Activated CD4-positive, alpha-beta T cell treated with anti-CD3 and anti-CD28 coated beads for 48 hours (primary cell): ENCODE data around the gene RASL10B.
"Not testable (repeated sequence)": the region's sequence is repeated elsewhere in the genome, so short reads cannot be mapped to it uniquely, and the experiment has no call there.

Source experiments
- DNase-seq: peaks from one replicate; pipeline ENCODE4 v3.0.0-alpha.2; 2020

RASL10B gene, protein sequence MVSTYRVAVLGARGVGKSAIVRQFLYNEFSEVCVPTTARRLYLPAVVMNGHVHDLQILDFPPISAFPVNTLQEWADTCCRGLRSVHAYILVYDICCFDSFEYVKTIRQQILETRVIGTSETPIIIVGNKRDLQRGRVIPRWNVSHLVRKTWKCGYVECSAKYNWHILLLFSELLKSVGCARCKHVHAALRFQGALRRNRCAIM

DNA sequence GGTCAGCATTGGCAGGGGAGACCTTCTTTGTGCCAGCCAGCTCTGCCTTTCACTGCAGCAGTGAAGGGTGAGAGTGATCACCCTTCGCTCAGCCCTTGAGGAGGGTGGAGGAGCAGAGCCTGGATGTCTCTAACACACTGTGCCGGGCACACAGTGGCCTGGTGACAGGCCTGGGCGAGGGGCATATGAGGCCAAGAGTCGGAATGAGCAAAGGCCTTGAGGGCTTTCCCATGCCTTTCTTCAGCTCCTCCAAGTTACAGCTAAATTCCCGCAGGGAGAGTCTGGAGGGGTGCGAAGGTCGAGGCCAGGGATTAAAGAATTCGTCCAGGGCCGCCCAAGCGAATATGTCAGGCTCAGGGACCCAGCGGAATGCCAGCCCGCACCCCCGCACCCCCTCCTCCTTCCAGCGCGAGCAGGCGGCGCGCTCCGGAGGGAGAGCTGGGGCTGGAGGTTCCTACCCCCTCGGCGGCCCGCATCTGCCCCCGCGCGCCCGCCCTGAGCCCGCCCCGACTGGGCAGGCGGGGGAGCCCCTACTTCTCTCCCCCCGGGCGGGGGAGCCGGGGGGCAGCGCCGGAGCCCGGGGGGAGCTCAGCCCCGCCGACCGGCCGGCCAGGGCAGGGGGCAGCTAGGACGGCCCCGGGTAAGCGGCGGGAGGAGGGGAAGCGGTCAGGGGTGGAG is at the start of gene RASL10B:
TSS of gene RASL10B (plus strand) at position 401 of the 678 bp plus-strand sequence. CDS start 3,546 bp downstream, outside the sequence.
- peak; percentile 75 for DNase-seq

DNA sequence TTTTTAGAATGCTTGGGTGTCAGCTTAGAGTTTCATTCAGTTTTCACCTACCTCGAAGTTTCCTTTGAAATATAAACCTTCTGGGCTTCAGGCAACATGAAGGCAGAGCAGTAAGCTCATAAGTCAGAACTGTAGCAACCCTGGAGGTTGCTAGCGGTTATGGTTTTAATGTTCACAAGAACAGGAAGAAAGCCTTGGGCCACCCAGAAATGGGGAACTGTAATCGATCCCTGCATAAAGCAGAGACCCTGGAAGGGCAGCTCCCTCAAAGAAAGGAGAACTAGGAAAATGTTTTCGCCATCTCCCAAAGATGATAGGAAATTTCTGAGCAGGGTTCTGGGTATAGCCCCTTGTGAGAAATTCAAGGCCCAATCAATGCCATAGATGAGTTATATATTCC is 47.8 kb upstream of the RASL10B start:
- DNase-seq = no peak

DNA sequence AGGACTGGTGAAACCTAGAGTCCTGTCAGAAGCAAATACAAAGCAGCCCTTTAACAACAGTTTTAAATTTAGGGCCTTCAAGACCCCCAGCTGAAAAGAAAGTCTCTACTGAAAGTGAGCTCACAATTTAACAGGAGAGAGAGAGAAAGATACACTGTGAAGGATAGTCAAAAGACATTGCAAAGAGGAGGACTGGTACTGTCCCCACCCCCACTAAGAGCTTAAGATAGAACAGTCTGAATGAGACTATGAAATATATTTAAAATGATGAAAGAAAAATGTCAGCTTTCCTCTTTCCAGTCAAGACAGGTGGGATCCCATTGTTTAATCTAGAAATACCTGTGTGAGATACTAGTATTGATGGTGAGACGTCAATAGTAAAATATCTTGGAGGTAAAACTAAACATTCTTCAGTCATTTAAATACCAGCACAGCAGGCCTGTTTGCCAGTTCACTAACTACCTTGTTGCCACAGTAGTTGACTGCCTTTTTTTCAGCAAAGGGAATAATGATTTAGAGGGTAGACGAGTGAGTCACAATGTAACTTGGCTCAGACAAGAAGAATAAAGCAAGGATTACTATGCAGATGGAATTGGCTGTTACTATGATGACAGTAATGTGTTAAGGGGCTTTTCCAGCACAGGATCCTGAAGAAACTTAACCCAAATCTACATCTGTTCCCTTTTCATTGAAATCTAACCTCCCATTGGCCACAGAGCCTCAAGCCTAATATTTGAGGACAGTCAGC is 47.2 kb upstream of the RASL10B start:
- DNase-seq = no peak

DNA sequence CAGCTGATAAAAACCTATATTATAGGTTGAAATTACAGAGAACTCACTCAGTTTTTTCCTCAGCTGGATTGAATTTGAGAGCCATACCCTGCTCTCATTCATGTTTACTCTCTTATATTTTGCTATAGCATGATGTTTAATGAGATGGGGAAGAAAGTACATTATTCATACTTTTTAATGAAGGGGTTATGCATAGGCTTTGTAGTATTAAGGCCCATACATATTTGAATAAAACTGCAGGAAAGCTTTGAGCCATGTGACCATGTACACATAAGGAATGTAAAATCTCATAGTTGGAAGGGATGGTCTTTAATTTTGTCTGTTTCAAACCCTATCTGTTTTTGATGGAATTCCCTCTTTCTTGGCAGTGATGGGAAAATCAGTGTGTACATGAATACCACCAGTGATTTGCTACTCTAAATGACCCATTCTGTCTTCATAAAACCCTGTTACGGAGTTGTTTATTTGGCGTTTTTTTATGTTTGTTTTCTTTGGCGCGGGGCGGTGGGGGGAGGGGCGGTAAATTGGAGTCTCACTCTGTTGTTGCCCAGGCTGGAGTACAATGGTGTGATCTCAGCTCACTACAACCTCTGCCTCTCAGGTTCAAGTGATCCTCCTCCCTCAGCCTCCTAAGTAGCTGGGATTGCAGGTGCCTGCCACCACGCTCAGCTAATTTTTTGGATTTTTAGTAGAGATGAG is 38.8 kb upstream of the RASL10B start:
- DNase-seq = no peak

DNA sequence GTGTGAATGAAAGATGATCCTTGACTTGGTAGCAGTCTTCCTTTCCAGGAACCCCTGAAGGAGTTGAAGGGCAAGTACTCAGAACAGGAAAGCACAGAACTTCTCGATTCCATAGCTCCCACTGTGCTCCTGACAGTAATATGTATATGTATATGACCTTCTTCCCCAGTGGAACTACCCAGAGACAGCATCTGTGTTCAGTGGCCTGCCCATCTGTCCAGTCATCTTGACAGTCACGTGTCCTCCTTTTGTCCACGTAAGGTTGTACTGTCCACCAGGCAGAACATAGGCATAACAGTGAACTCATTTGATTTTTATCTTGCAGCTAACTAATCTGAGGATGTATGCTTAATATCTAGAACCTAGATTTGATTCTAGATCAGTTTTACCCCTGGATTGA is 37.8 kb upstream of the RASL10B start:
- DNase-seq = no peak

DNA sequence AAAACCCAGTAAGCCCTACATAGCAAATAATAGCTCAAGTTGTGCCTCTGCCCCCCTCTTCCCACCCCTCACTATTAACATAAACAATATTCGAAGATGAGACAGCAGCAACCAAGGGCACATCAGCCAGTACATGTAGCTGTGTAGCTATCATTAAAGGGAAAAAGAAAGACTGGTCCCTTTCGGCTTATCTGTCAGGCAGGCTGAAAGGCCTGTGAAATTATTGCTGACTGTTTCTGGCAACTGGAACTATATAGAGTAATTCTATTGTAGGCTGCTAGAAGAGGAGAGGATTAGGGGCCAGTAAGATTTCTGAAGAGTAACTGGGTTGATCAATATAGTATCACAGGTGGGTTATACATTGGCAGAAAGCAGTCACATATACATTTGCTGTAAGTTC is 36.5 kb upstream of the RASL10B start:
- DNase-seq = no peak

DNA sequence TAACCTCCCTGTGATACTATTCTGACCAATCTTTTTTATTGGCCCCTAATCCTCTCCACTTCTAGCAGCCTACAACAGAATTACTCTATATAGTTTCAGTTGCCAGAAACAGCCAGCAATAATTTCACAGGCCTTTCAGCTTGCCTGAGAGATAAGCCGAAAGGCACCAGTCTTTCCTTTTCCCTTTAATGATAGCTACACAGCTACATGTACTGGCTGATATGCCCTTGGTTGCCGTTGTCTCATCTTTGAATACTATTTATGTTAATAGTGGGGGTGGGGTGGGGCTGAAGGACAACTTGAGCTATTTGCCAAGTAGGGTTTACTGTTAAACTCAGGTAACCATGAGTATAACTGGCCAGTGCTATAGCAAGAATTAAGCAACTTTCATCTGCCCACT is 35.8 kb upstream of the RASL10B start:
- no peak for DNase-seq

DNA sequence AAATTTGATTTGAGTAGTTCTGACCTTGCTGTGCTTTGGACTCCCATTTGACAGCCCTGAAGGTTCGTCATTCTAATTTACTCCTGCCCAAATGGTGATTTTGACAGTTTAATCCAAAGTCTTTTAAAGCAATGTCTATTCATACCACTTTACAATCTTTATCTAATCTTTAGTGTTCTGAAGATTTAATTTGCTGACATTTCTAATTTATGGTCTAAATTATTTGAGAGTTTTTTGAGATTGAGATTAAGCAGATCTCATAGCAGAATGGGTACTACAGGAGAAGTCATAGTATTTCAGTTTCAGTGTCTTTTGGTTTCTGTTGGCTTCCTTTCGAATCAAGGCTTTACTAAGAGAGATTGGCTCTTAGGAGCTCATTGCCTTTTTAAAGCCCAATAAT is 32.6 kb upstream of the RASL10B start:
- DNase-seq = no peak

DNA sequence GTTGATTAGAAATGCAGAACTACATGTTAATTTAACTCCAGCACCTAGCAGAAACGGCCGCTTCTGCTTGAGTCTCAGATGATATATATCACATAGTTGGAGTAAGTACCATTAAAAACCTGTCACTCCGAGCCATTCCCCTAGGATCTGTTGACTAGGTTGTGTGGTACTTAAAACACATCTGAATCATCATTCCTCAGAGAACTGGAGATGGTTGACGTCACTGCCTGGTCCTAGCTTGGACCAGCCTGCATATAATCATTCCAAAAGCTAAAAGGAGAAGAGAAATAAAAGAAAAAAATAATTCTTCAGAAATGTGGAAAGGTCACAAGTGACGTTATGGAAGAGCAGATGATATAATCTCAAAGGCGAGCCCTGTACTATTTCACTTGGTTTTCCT is 31.3 kb upstream of the RASL10B start:
- DNase-seq = no peak

DNA sequence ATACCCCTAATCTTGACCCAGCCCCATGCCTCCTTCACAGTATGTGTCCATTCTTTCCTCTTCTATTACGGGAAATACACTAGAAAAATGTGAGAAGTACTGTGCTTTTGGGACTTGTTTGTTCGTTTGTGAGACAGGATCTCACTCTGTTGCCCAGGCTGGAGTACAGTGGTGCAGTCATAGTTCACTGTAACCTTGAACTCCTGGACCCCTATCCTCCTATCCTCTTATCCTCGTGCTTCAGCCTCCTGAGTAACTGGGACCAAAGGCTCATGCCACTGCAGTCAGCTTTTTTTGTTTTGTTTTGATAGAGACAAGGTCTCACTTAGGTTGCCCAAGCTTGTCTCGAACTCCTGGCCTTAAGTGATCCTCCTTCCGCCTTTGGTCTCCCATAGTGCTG is 29.9 kb upstream of the RASL10B start:
- no peak for DNase-seq

DNA sequence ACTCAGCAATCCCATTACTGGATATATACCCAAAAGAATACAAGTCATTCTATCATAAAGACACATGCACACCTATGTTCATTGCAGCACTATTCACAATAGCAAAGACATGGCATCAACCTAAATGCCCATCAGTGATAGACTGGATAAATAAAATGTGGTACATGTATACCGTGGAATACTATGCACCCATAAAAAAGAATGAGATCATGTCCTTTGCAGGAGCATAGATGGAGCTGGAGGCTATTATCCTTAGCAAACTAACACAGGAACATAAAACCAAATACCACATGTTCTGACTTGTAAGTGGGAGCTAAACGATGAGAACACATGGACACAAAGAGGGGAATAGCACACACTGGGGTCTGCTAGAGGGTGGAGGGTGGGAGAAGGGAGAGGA is 28.1 kb upstream of the RASL10B start:
- not testable (repeated sequence) for DNase-seq

DNA sequence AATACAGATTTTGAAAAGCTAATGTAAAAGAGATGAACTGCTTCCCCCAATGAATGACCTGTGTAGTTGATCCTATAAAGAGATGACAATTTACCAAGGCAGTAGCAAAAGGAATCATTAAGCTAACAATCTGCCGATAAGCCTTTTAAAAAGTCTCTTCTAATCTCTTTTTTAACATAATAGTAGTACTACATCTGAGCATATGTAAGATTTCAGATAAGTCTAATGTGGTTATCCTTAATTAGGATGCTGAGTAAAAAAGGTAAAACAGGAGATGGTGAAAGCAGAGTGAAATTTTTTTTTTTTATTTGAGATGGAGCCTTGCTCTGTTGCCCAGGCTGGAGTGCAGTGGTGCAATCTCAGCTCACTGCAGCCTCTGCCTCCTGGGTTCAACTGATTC is 26.2 kb upstream of the RASL10B start:
- no peak for DNase-seq

DNA sequence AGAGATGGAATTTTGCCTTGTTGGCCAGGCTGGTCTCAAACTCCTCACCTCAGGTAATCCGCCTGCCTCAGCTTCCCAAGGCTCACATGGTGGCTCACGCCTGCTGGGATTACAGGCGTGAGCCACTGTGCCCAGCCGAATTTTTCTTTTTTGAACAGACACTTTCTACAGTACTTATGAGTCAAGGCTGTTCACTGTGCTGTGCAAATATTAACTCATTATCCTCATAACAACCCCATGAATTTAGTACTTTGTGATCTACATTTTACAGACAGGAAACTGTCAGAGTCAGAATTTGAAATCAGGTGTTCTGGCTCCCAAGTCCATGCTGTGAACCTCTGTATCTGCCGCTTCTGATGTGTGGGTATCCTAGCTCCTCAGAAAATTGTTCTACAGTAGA is 25.7 kb upstream of the RASL10B start:
- DNase-seq = no peak

DNA sequence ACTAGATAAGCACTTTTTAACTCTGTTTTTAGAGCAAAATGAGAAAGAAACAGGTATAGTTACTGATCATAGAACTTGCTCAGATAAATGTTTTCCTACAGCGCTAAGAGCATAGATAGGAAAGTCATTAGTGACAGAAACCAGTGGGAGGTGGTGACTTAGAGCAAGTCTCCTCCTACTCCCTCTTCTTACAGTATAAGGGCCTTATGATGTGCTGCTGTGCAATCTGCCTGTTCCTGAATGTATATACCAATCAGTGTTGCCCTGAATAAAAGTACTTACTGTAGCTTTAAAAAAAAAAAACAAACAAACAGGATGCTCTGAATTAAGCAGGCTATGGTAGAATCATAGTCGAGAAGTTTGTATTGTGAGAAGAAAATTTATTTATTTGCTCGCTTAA is 23.3 kb upstream of the RASL10B start:
- DNase-seq = no peak

DNA sequence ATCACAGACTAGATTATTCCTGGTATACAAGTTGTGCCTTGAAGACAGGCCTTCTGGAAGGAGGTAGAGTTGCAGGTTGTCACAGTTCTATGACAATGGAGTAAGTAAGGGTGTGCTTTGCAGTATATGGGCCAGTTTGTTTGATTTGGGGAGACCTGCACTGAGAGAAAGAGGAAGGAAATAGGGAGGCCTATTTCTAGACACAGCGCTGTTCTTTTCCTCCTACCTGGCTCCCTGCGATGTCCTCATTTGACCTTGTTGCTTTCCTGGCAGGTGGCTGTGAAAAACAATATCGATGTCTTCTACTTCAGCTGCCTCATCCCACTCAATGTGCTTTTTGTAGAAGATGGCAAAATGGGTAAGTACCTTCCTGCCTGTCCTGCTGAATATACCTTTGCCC is 22.5 kb upstream of the RASL10B start:
- DNase-seq = no peak

DNA sequence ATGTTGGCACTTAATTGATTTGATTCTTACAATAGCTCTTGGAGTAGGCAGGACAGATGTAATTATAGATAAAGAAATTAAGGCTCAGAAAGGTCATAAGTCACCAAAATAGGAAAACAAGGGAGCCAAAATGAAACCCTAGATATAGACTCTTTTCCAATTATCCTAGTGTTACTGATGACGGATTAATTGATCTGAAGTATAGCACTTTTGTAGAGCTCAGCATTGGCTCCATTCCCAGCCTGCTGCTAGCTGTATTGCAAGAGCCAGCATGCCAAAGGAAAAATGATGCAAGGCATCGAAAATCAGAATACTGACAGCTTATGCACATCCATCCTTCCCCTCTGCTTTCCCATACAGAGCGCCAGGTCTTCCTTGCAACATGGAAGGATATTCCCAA is 21.6 kb upstream of the RASL10B start:
- DNase-seq = no peak

DNA sequence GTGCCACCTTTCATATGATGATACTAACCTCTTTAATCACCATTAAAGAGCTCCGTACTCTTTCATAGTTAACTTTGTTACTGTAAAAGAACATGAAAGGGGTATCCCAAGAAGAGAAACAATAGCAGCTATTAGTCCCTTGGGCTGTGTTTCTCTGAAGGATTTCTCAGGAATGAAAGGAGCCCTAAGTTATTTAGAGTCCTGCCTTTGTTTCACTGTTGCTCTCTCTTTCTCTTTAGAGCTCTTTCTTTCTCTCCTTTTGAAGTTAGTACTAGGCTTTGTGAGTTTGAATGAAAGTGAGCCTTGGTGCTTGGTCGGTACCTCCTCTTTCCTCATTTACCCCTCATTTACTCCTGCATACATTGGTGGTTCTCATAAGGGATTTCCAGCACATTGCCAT is 20.5 kb upstream of the RASL10B start:
- DNase-seq = no peak

DNA sequence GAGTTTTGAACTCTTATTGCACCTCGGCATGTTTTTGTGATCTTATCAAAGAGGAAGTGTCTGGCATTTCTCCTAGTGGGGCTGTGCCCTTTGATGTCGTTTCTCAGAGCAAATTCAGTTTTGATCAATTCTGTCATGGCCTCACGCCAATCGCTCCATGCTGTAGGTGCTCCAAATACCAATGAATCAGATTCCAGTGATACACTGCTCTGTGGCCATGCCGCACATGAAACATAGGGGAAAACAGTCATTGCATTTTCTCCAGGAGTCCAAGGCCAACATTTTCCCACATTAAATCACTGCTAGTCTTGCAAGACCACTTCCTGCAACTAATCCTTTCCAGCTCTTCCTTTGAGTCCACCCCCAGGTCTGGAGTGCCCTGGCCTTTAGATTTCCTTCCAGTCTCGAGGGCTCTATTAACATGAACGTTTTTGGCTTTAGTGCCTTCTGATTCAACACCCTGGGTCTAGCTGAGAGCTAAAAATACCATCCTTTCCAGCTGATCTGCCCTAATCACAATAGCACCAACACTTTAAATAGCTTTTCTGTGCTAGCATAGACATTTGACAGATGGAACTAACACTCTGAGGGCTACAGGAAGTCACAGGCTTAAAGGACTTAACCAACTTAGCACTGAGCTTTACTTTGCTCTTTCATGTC is 18.2 kb upstream of the RASL10B start:
- no peak for DNase-seq

DNA sequence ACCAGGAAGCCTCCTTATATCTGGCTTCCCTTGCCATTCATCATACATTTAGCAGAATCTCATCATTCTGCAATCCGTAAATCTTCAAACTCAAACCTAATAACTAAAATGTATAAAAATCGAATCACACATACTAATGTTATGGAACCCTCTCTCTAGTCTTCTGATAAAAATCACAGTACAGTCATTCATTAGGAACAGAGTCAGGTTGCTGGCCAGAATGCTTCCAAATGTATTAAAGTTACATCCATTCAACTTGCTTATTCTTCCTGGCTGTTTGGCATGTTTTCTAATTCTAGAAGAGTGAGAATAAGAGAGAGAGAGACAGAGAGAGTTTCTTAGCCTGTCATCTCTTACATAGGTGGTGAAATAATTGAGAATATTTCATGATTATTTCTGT is 16.5 kb upstream of the RASL10B start:
- no peak for DNase-seq

DNA sequence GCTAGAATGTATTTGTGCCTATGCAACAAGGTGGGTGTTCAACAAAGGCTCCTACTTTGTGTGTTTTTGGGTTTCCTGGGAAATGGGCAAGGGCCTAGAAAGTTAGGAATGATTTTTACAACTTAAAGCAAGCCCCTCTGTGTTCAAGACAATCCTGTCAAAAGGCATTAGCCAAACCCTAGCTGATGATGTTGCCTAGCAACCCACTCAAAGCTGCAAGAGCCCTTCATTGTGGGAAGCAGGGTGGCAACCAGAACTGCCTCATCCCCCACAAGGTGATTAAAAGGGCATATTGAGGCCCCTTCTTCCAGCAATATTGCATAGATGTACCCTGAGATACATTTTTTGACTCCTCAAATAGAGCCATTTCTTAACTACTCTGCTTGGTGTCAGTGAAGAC is 16.0 kb upstream of the RASL10B start:
- DNase-seq = no peak

DNA sequence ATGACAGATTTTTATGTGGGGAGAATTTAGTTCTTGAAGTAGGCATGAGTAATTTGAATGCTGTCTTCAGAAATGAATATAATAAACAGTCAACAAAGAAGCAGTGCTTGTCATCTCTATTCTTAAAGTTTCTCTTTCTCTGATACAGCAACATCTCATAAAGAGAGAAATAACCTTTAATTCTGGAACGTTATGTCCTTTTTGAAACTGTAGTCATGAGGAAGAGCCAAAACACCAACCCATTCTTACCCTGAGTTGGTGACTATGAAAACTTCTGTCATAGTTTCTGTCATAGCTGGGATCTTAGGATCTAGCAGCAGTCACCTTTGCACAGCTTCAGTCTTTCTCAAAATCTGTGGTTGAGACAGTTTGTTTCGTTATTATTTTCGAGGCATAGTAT is 15.3 kb upstream of the RASL10B start:
- DNase-seq = no peak

DNA sequence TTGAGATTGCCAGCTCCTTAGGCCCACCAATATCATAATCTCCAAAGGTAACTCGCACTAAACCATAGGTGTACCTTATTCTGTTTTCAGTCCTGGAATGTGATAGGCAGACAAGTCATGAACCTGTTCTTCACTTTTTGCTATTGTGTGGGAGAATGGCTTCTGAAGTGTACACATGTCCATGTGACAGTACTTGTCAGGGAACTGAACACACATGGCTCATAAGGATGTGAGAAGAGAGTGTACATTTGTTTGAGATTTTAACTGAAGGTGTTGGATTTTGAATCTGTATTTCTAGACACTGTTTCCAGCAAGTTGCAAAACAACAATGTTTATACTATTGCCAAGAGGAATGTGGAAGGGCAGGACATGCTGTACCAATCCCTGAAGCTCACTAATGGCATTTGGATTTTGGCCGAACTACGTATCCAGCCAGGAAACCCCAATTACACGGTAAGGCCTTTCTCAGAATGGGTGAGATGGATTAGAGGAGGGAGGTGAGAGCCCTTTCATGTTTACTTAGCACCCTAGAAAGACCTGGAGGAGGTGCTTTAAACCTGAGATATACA is 14.5 kb upstream of the RASL10B start:
- no peak for DNase-seq

DNA sequence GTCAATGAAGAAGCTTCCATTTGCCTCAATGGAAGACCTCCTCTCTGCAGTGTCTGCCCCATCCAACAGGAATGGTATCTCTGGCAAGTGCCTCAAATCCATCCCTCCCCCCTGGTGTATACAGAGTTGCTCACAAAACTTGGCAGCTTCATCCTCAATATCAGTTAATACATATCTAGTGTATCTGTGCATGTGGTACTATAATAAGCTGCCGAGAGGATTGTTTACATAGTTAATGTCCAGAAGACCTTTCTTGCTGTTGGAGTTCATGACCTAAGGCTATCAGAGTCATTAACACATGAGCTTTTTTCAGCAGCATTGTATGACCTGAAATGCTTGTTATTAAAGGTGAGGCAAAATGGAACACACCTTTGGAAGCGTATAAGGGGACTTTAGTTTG is 14.0 kb upstream of the RASL10B start:
- no peak for DNase-seq
